ENCODE results near the gene CEP41. TPM values are rescaled to one million over a fixed set of nuclear protein-coding genes. Genes with fewer than 3 reads are reported as not detected.
"Not testable (repeated sequence)": the region's sequence is repeated elsewhere in the genome, so short reads cannot be mapped to it uniquely, and the experiment has no call there.

CEP41 gene
- polyA plus RNA-seq, 1 donor from 2014 or later = 47.0 TPM

GRCh38 chr7:130454959-130455358, 14.1 kb upstream of the CEP41 start:
- Histone ChIP-seq H3K4me3 (ENCODE audit: low read length) (no peak overlapping the region), H3K4me2 (ENCODE audit: low read length) (no peak overlapping the region), H3K27ac (ENCODE audit: low read length) (no peak overlapping the region)

GRCh38 chr7:130452951-130453350, 12.1 kb upstream of the CEP41 start:
- Histone ChIP-seq H3F3A (ENCODE audit: insufficient read depth, low read length, poor library complexity, severe bottlenecking) (no peaks in the 10 kb centered on the region), H3K4me3 (ENCODE audit: low read length) (no peak overlapping the region), H3K9ac (ENCODE audit: low read length) (no peak overlapping the region), H3K9me2 (ENCODE audit: insufficient read depth, low read length) (no peaks in the 10 kb centered on the region), H3K79me2 (replicated peaks; ENCODE audit: insufficient read depth, low read length) (no peaks in the 10 kb centered on the region), H3K27ac (ENCODE audit: low read length) (no peak overlapping the region), H3K27me3 (ENCODE audit: insufficient read depth, low read depth, low read length) (no peaks in the 10 kb centered on the region), H3K36me3 (ENCODE audit: insufficient read depth, low read length) (no peaks in the 10 kb centered on the region), H3K4me2 (ENCODE audit: low read length) (no peak overlapping the region), H4K20me1 (ENCODE audit: insufficient read depth) (no peaks in the 10 kb centered on the region), H3K9me3 (ENCODE audit: low read length) (no peaks in the 10 kb centered on the region), H2AFZ (ENCODE audit: low read depth, low read length) (no peak overlapping the region)
- no peak for TF ChIP-seq MXI1 (conservative IDR thresholded peaks at IDR 0.05; ENCODE audit: poor library complexity, severe bottlenecking)
- no peak for TF ChIP-seq EZH2 (IDR thresholded peaks at IDR 0.05; ENCODE audit: borderline replicate concordance, insufficient read depth, low read length, poor library complexity, severe bottlenecking)

More at GRCh38 chr7:130454959-130455358, 14.1 kb upstream of the CEP41 start:
- peaks cover 6% of the 10 kb centered on the region for H3K9me3 ChIP-seq (ENCODE audit: low read length)
- H3K9me2 ChIP-seq (ENCODE audit: insufficient read depth, low read length) = no peaks in the 10 kb centered on the region
- no peak overlapping the region for H2AFZ ChIP-seq (ENCODE audit: low read depth, low read length)
- no peaks in the 10 kb centered on the region for H3K79me2 ChIP-seq (replicated peaks; ENCODE audit: insufficient read depth, low read length)
- no peak overlapping the region for H3K9ac ChIP-seq (ENCODE audit: low read length)
- TF ChIP-seq REST (IDR thresholded peaks at IDR 0.05; ENCODE audit: borderline replicate concordance) (no peak), MXI1 (conservative IDR thresholded peaks at IDR 0.05; ENCODE audit: poor library complexity, severe bottlenecking) (no peak), EP300 (conservative IDR thresholded peaks at IDR 0.05; ENCODE audit: poor library complexity, severe bottlenecking) (no peak), RAD21 (conservative IDR thresholded peaks at IDR 0.05) (no peak), EZH2 (IDR thresholded peaks at IDR 0.05; ENCODE audit: borderline replicate concordance, insufficient read depth, low read length, poor library complexity, severe bottlenecking) (no peak), TAF1 (IDR thresholded peaks at IDR 0.05; ENCODE audit: low read depth) (no peak), SMC3 (conservative IDR thresholded peaks at IDR 0.05; ENCODE audit: poor library complexity) (no peak), POLR2AphosphoS5 (IDR thresholded peaks at IDR 0.05) (no peak)
- TF ChIP-seq, protein P1, sequence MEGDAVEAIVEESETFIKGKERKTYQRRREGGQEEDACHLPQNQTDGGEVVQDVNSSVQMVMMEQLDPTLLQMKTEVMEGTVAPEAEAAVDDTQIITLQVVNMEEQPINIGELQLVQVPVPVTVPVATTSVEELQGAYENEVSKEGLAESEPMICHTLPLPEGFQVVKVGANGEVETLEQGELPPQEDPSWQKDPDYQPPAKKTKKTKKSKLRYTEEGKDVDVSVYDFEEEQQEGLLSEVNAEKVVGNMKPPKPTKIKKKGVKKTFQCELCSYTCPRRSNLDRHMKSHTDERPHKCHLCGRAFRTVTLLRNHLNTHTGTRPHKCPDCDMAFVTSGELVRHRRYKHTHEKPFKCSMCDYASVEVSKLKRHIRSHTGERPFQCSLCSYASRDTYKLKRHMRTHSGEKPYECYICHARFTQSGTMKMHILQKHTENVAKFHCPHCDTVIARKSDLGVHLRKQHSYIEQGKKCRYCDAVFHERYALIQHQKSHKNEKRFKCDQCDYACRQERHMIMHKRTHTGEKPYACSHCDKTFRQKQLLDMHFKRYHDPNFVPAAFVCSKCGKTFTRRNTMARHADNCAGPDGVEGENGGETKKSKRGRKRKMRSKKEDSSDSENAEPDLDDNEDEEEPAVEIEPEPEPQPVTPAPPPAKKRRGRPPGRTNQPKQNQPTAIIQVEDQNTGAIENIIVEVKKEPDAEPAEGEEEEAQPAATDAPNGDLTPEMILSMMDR (IDR thresholded peaks at IDR 0.05; ENCODE audit: poor library complexity, severe bottlenecking) = no peak
- no peaks in the 10 kb centered on the region for H4K20me1 ChIP-seq (ENCODE audit: insufficient read depth)
- H3F3A ChIP-seq (ENCODE audit: insufficient read depth, low read length, poor library complexity, severe bottlenecking) = no peaks in the 10 kb centered on the region
- H3K36me3 ChIP-seq (ENCODE audit: insufficient read depth, low read length) = no peaks in the 10 kb centered on the region
- no peaks in the 10 kb centered on the region for H3K27me3 ChIP-seq (ENCODE audit: insufficient read depth, low read depth, low read length)

DNA sequence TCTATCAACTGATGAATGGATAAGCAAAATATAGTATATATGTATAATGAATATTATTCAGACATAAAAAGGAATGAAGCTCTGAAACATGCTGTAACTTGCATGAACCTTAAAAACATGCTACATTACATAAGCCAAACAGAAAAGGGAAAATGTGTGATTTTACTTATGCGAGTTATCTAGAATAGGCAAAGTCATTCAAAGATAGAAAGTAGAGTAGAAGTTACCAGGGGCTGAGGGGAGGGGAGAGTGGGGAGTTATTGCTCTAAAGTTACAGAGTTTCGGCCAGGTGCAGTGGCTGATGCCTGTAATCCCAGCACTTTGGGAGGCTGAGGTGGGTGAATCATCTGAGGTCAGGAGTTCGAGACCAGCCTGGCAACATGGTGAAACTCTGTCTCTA, 10.5 kb upstream of the CEP41 start:
- not testable (repeated sequence) for H3K27me3 ChIP-seq (ENCODE audit: insufficient read depth, low read depth, low read length); H3K9me2 ChIP-seq (ENCODE audit: insufficient read depth, low read length); H2AFZ ChIP-seq (ENCODE audit: low read depth, low read length); H3K9ac ChIP-seq (ENCODE audit: low read length); H3F3A ChIP-seq (ENCODE audit: insufficient read depth, low read length, poor library complexity, severe bottlenecking); H3K79me2 ChIP-seq (replicated peaks; ENCODE audit: insufficient read depth, low read length); H3K4me3 ChIP-seq (ENCODE audit: low read length); H3K27ac ChIP-seq (ENCODE audit: low read length); H3K9me3 ChIP-seq (ENCODE audit: low read length); H4K20me1 ChIP-seq (ENCODE audit: insufficient read depth); H3K36me3 ChIP-seq (ENCODE audit: insufficient read depth, low read length); H3K4me2 ChIP-seq (ENCODE audit: low read length)

Measured in neural cell (in vitro differentiated cells).